Choroid plexus epithelial cell (primary cell): Measurements from ENCODE around the gene ZNF789.
A peak's percentile ranks its signal among the peaks of the same experiment; 100 is the strongest.
"Not testable (repeated sequence)": the region's sequence is repeated elsewhere in the genome, so short reads cannot be mapped to it uniquely, and the experiment has no call there.

ENCODE experiments used
- DNase-seq: peaks from one replicate; pipeline ENCODE4 v3.0.0-alpha.2; 2010; ENCODE audit warnings: low read depth
- H3K4me3 ChIP-seq: 2 replicates; pipeline ENCODE4 v1.5.1; 2011; ENCODE audit warnings: low read depth, mild to moderate bottlenecking, control low read depth, low read length, moderate library complexity
- CTCF ChIP-seq: conservative IDR thresholded peaks from 2 replicates; pipeline ENCODE4 v1.5.1; 2011; ENCODE audit warnings: low read depth, mild to moderate bottlenecking, control low read depth, inconsistent platforms, low read length, moderate library complexity

ZNF789 gene

DNA sequence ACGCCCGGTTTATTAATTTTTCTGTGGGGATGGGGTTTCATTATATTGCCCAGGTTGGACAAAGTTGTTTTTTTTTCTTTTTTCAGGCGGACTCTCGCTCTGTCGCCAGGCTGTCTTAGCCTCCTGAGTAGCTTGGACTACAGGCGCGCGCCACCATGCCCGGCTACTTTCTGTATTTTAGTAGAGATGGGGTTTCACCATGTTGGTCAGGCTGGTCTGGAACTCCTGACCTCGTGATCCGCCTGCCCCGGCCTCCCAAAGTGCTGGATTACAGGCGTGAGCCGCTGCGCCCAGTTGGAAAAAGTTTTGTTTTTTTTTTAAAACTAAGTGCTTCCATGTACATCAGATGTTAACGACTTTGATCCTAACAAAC is 27.9 kb downstream of the ZNF789 start:
- H3K4me3 ChIP-seq: peak overlapping the region; percentile 98
- no peak for DNase-seq
- no peak for TF ChIP-seq CTCF

DNA sequence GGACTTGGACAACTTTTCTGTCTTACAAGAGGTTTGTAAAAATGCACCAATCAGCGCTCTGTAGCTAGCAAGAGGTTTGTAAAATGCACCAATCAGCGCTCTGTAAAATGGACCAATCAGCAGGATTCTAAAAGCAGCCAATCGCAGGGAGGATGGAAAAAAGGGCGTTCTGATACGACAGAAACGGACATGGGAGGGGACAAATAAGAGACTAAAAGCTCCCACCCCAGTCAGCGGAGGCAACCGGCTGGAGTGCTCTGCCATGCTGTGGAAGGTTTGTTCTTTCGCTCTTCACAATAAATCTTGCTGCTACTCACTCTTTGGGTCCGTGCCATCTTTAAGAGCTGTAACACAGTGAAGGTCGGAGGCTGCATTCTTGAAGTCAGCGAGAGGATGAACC is 28.5 kb downstream of the ZNF789 start:
- not testable (repeated sequence) for H3K4me3 ChIP-seq, DNase-seq

DNA sequence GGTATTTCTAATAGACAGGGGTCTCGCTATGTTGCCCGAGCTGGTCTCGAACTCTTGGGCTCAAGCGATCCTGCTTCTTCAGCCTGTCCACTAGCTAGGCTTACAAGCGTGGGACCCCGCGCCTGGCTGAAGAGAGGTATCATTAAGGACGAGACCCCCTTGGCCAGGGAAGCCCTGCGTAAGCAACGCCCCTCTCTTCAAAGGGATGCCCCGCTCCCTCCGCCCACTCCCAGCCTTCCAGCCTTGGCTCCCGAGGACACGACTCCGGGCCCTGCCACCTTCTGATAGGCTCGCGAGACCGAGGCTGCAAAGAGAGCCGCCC is 31.6 kb downstream of the ZNF789 start:
- DNase-seq: no peak
- H3K4me3 ChIP-seq: peak overlapping the region; percentile 74
- TF ChIP-seq CTCF: no peak

DNA sequence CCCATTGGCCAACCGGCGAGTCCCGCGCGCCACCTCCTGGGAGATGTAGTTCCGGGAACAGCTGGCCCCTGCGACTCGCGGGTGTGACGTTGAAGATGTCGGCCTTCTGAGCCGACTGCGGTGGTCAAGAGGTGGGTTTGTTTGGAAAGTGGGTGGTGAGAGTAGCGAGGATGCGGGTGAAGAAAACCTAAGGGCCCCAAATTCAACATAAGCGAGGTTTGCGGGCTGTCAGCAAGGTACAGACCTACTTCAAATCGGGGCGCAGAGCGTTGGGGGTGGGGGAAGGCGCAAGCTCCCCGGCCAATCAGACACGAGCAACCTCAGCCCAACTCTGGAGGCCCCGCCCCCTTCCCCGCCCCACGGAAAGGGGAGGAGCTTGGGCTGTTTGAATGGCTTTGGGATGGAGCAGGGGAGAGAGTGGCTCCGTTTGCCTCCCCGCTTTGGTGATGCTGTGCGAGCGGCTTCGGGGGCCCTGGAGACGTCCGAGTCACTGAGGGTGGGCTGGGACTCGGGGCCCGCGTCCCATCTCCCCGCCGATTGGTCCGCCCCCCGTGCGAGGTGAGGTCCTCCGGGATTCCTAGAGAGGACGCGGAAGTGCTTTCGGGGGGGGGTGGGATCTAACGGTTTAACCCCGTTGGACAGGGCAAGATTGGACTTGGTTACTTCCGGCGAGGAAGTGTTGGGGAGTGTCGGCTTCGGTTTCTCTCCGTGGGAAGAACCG is 32.1 kb downstream of the ZNF789 start, which contains the start of gene ZKSCAN5:
Gene ZKSCAN5, plus strand, starts transcription at position 60 of the 721 bp plus-strand sequence. CDS start 1,383 bp downstream, outside the sequence.
- TF ChIP-seq CTCF: no peak
- DNase-seq: peak; percentile 98
- H3K4me3 ChIP-seq: peak within 1 kb of the TSS; percentile 74

- DNase-seq: peak; percentile 34
These were observed 32.6 kb downstream of the ZNF789 start for GRCh38 chr7:99505324-99505662.

DNA sequence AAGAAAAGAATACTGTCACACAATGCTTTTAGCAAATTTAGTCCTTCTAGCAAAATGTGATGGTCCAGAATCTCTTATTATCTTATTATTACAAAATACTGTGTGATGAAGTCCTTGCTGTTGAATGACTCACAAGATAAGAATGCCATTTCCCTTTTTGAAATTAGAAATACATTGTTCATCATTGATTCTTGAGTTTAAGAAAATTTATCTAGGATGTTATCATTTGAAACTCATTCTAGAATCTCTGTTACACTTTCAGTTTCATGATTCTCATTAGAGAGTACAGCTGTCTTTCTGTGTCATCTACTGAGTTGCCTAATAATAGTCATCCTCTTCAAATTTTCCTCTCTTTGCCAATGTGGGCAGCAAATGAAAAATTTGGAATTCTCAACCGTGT is 41.4 kb downstream of the ZNF789 start:
- DNase-seq: peak; percentile 49
- no peak for TF ChIP-seq CTCF
- no peak overlapping the region for H3K4me3 ChIP-seq

More at GRCh38 chr7:99505324-99505662, 32.6 kb downstream of the ZNF789 start:
- peak overlapping the region; percentile 74 for H3K4me3 ChIP-seq
- TF ChIP-seq CTCF: no peak

DNA sequence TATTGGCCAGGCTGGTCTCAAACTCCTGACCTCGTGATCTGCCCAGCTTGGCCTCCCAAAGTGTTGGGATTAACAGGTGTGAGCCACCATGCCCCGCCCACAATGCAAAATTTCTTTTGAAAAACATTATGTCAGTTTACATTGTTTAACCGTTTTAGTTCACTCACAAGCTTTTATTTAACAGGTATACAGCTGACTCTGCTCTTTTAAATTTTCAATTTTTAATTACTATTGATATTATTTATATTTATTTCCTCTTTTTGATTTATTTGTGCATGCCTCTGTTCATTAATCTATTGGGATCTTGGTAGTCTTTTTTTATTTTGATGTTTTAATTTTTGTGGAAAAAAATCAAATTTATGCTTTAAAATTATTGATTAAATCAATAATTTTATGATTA is 48.7 kb downstream of the ZNF789 start:
- TF ChIP-seq CTCF: no peak
- DNase-seq: no peak
- H3K4me3 ChIP-seq: no peak overlapping the region
